Lower leg skin (tissue), 3 donors: ENCODE results near the gene HS6ST2.

ENCODE experiments used
- POLR2A ChIP-seq, 2 donors: fragments of 450-650 bp; IDR thresholded peaks; one replicate each; pipeline ENCODE4 v1.6.1; 2016 to 2017; ENCODE audit warnings: antibody characterized with exemption in 2 of 2, mild to moderate bottlenecking in 1 of 2, moderate library complexity in 1 of 2
- TF ChIP-seq, protein P1 (sequence below), 3 donors: fragments of 450-650 bp; IDR thresholded peaks; one replicate each; pipeline ENCODE4 v1.5.1; 2016; ENCODE audit warnings: antibody characterized with exemption in 3 of 3, mild to moderate bottlenecking in 3 of 3, moderate library complexity in 2 of 3

DNA sequence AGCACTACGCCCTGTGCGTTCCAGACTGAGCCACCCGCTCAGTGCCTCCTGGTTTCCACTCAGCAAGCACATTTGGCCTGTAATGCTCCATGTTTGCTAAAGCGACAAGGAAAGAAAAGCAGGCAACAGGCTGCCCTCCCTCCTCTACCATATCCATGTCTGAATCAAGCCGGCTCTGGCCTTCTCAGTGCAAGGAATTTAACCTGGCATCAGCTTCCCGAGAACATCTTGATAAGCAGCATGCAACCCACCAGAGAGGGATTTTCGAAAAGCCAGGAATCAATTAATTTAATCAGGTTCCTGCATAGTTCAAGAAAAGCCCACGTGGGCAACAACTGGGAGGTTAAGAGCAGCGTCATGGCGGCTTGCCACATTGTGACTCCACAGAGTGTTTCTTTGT lies 228.2 kb downstream of the HS6ST2 start:
- TF ChIP-seq, protein P1, sequence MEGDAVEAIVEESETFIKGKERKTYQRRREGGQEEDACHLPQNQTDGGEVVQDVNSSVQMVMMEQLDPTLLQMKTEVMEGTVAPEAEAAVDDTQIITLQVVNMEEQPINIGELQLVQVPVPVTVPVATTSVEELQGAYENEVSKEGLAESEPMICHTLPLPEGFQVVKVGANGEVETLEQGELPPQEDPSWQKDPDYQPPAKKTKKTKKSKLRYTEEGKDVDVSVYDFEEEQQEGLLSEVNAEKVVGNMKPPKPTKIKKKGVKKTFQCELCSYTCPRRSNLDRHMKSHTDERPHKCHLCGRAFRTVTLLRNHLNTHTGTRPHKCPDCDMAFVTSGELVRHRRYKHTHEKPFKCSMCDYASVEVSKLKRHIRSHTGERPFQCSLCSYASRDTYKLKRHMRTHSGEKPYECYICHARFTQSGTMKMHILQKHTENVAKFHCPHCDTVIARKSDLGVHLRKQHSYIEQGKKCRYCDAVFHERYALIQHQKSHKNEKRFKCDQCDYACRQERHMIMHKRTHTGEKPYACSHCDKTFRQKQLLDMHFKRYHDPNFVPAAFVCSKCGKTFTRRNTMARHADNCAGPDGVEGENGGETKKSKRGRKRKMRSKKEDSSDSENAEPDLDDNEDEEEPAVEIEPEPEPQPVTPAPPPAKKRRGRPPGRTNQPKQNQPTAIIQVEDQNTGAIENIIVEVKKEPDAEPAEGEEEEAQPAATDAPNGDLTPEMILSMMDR (IDR thresholded peaks at IDR 0.05) = no peak
- no peak for TF ChIP-seq POLR2A (IDR thresholded peaks at IDR 0.05)
